GM12873 (cell line): Measurements from ENCODE around the gene PTPN7.

Experiments used
- CTCF ChIP-seq: IDR thresholded peaks from 2 replicates; pipeline ENCODE4 v1.5.1; 2012; ENCODE audit warnings: low read depth, mild to moderate bottlenecking, moderate library complexity, low read length, control low read depth; ENCODE audit not compliant: insufficient read depth; ENCODE audit errors: missing control alignments

The PTPN7 gene

DNA sequence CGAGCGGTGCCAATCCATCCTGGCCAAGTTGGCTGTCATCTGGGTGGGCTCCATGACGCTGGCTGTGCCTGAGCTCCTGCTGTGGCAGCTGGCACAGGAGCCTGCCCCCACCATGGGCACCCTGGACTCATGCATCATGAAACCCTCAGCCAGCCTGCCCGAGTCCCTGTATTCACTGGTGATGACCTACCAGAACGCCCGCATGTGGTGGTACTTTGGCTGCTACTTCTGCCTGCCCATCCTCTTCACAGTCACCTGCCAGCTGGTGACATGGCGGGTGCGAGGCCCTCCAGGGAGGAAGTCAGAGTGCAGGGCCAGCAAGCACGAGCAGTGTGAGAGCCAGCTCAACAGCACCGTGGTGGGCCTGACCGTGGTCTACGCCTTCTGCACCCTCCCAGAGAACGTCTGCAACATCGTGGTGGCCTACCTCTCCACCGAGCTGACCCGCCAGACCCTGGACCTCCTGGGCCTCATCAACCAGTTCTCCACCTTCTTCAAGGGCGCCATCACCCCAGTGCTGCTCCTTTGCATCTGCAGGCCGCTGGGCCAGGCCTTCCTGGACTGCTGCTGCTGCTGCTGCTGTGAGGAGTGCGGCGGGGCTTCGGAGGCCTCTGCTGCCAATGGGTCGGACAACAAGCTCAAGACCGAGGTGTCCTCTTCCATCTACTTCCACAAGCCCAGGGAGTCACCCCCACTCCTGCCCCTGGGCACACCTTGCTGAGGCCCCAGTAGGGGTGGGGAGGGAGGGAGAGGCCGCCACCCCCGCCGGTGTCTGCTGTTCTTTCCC, 32.4 kb downstream of the PTPN7 start:
- TF ChIP-seq CTCF, result no peak

GRCh38 chr1:202127061-202127460, 33.3 kb downstream of the PTPN7 start:
- no peak for TF ChIP-seq CTCF

DNA sequence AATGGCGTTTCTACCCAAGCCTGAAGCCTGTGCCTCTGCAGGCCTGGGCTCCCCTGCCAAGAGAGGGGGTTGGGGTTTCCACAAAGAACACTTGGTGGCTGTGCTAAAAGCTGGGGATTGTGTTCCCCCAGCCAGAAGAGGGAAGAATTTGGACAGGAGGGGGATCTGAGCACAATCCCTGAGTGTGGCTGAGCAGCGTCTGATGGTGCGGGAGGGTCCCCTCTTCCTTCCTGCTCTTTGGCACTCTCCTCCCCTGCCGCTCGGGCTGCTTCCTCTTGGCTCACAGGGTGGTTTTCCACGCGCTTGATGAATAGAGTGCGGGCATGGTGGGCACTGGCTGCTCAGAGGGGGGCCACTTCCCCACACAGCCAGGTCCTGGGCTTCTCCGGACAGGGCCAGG, 34.0 kb downstream of the PTPN7 start:
- TF ChIP-seq CTCF, result no peak

DNA sequence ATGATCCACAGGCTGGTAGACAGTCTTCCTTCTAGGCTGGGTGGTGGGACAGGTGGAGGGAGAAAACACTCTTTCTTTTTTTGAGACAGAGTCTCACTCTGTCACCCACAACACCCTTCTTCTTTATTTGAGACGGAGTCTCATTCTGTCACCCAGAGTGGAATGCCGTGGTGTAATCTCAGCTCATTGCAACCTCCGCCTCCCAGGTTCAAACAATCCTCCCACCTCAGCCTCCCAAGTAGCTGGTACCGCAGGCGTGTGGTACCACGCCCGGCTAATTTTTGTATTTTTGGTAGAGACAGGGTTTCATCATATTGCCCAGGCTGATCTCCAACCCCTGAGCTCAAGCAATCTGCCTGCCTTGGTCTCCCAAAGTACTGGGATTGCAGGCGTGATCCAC, 34.8 kb downstream of the PTPN7 start:
- no peak for TF ChIP-seq CTCF

- TF ChIP-seq CTCF, result no peak
Measured at GRCh38 chr1:202124142-202124541, 36.3 kb downstream of the PTPN7 start.

- TF ChIP-seq CTCF, result no peak
Measured at GRCh38 chr1:202123336-202123813, 37.0 kb downstream of the PTPN7 start.

GRCh38 chr1:202122639-202123335, 37.6 kb downstream of the PTPN7 start, which contains the start of gene GPR37L1:
TSS of gene GPR37L1 (plus strand) at chr1:202122917. CDS start at chr1:202122964, 47 bp downstream.
- TF ChIP-seq CTCF, result no peak
